Fibroblast of villous mesenchyme (primary cell): ENCODE measurements around the gene ZNF485. TPM values are rescaled to one million over a fixed set of nuclear protein-coding genes. Genes with fewer than 3 reads are reported as not detected.
A peak's percentile ranks its signal among the peaks of the same experiment; 100 is the strongest.

Experiments used
- DNase-seq: peaks from one replicate; pipeline ENCODE4 v3.0.0-alpha.2; 2010; ENCODE audit warnings: low read depth
- H3K4me3 ChIP-seq: 2 replicates; pipeline ENCODE4 v1.5.1; 2011; ENCODE audit warnings: low read depth, mild to moderate bottlenecking, low read length
- total RNA-seq: library from RNA; depleted of rRNA; stranded (reverse); fragments of >200 nt; gene quantifications from 2 replicates; pipeline ENCODE4 v1.2.3, GENCODE V29; 2012
- TF ChIP-seq, protein P1 (sequence below): IDR thresholded peaks from 2 replicates; pipeline ENCODE4 v1.5.1; 2012; ENCODE audit warnings: low read depth, mild to moderate bottlenecking, low read length; ENCODE audit not compliant: insufficient read depth

Gene ZNF485
- total RNA-seq, 1 donor = 3.5 TPM

GRCh38 chr10:43648095-43648397, 41.8 kb downstream of the ZNF485 start:
- no peak for DNase-seq
- TF ChIP-seq, protein P1, sequence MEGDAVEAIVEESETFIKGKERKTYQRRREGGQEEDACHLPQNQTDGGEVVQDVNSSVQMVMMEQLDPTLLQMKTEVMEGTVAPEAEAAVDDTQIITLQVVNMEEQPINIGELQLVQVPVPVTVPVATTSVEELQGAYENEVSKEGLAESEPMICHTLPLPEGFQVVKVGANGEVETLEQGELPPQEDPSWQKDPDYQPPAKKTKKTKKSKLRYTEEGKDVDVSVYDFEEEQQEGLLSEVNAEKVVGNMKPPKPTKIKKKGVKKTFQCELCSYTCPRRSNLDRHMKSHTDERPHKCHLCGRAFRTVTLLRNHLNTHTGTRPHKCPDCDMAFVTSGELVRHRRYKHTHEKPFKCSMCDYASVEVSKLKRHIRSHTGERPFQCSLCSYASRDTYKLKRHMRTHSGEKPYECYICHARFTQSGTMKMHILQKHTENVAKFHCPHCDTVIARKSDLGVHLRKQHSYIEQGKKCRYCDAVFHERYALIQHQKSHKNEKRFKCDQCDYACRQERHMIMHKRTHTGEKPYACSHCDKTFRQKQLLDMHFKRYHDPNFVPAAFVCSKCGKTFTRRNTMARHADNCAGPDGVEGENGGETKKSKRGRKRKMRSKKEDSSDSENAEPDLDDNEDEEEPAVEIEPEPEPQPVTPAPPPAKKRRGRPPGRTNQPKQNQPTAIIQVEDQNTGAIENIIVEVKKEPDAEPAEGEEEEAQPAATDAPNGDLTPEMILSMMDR = no peak
- peak overlapping the region; percentile 67 for H3K4me3 ChIP-seq

DNA sequence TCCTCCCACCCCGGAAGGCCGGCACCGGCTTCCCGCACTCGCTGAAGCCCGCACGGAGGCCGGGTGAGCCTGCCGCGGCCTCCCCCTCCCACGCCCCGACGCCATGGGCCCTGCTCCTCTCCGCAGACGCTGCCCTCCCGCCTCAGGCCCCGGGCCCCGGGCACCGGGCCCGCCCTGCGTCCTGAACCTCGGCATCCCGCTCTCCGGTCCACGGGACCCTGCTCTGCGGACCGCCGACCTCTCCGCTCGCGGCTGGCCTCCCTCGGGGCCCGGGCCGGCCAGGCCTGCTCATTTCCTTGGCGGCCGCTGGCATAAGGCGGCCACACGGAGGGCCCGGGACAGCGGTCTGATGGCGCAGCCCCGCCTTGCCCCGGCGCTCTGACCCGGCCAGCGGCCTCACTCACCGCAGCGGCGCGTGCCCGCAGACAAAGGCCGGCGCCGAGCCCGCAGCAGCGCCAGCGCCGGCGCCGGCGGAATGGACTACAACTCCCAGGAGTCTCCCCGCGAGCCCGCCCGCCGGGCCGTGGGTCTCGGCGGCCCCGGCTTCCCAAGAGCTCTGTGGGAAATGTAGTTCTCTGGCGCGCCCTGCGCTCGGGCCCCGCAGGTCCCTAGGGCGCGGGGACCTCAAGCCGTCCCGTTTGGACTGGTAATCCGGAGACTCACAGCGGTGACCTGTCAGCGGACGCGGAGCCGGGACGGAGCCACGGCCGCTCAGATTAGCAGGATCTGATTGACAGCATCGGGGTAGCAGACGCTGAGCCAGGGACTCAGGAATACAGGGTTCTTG, 42.4 kb downstream of the ZNF485 start, which contains the start of gene ZNF32:
Gene ZNF32, minus strand, starts transcription at position 484 of the 787 bp plus-strand sequence. CDS start 2,748 bp downstream, outside the sequence.
- peak within 1 kb of the TSS; percentile 67 for H3K4me3 ChIP-seq
- peak; percentile 82 for DNase-seq
- TF ChIP-seq, protein P1 = no peak

DNA sequence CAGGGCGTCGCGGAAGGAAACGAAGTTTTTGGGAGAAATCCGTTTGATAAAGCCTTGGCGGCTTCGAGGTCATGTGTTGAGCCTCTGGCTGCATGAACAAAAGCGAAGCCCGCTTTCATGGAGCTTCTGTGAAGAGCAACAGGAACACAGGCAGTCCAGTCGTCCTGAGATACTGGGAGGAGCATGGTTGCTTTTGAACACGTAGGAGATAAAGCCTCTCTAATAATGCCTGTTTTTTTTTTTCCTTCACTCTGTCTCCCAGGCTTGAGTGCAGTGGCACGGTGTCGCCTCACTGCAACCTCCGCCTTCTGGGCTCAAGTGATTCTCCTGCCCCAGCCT, 42.9 kb downstream of the ZNF485 start:
- TF ChIP-seq, protein P1 = no peak
- DNase-seq = no peak
- H3K4me3 ChIP-seq = peak overlapping the region; percentile 67

DNA sequence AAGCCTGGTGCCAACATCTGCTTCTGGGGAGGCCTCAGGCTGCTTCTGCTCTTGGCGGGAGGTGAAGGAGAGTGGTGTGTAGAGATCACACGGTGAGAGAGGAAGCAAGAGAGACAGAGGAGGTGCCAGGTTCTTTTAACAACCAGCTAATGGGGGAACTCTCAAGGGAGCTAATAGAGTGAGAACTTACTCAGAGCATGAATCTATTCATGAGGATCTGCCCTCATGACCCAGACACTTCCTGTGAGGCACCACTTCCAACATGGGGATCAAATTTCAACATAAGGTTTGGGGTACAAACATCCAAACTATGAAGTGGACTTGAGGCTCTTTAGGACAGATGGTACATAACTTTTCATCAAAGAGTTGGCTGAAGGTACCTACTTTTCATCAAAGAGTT, 47.5 kb downstream of the ZNF485 start:
- H3K4me3 ChIP-seq = no peak overlapping the region
- peak; percentile 7 for DNase-seq
- TF ChIP-seq, protein P1 = no peak

- TF ChIP-seq, protein P1 = no peak
- no peak for DNase-seq
- H3K4me3 ChIP-seq = no peak overlapping the region
These were observed 49.1 kb downstream of the ZNF485 start for GRCh38 chr10:43655311-43655710.

DNA sequence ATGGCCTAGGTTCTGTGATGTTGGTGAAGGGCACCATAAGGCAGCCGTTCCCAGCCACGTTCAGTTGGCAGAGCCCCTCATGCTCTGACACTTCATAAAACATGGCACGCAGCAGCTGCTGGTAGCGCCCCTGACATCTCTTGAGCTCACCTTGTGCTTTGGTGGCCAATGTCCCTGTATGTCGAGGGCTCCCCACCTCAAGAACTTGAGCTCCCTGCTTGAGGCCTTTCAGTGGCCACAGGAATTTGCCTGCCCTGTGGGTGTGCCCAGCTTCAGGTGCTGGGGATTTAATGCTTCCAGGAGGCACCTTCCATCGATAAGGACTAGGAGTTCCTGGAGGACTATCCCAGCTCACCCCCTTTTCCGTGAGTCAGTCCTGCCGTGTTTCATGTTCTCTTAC, 52.0 kb downstream of the ZNF485 start:
- TF ChIP-seq, protein P1 = no peak
- DNase-seq = no peak
- no peak overlapping the region for H3K4me3 ChIP-seq

GRCh38 chr10:43665054-43665453, 58.8 kb downstream of the ZNF485 start:
- H3K4me3 ChIP-seq = no peak overlapping the region
- TF ChIP-seq, protein P1 = no peak
- DNase-seq = peak; percentile 28
